ENCODE data around the gene VEGFA. TPM values are rescaled to one million over a fixed set of nuclear protein-coding genes. Genes with fewer than 3 reads are reported as not detected.

The VEGFA gene
- 27.0 and 31.6 TPM in 2 replicates for total RNA-seq (2014; rRNA removed; shearing (Covaris generic))

- Histone ChIP-seq H3K9me3 (replicated peaks) (no peaks in the 10 kb centered on the region), H3K27me3 (no peaks in the 10 kb centered on the region), H3K4me1 (peaks cover 17% of the 10 kb centered on the region; the same call in 1 of the 2 replicates), H3K36me3 (no peaks in the 10 kb centered on the region), H3K4me3 (peak within 1 kb of the TSS; percentile 76), H3K27ac (peak within 1 kb of the TSS; percentile 44)
- peak; percentile 86 to 91 for DNase-seq
Measured at GRCh38 chr6:43769526-43770371, at the start of gene VEGFA. TSS of gene VEGFA (plus strand) at chr6:43770211.

- DNase-seq: no peak
- Histone ChIP-seq H3K36me3 (no peaks in the 10 kb centered on the region), H3K4me3 (no peak overlapping the region)
Measured at GRCh38 chr6:43720999-43721398, 49.0 kb upstream of the VEGFA start.

GRCh38 chr6:43722920-43723545, 47.0 kb upstream of the VEGFA start:
- DNase-seq: no peak
- Histone ChIP-seq H3K27me3 (no peaks in the 10 kb centered on the region), H3K4me3 (no peak overlapping the region), H3K27ac (no peak overlapping the region), H3K36me3 (no peaks in the 10 kb centered on the region), H3K4me1 (peaks cover 20% of the 10 kb centered on the region), H3K9me3 (replicated peaks) (no peaks in the 10 kb centered on the region)

More at GRCh38 chr6:43720999-43721398, 49.0 kb upstream of the VEGFA start:
- Histone ChIP-seq H3K9me3 (replicated peaks) (no peaks in the 10 kb centered on the region), H3K27ac (no peak overlapping the region), H3K27me3 (no peaks in the 10 kb centered on the region), H3K4me1 (peaks cover 31% of the 10 kb centered on the region)

- H3K4me3 ChIP-seq: no peak overlapping the region
- H3K27ac ChIP-seq: no peak overlapping the region
- H3K9me3 ChIP-seq (replicated peaks): no peaks in the 10 kb centered on the region
- H3K36me3 ChIP-seq: no peaks in the 10 kb centered on the region
- peak; percentile 50 to 74 for DNase-seq
- peaks cover 20% of the 10 kb centered on the region for H3K4me1 ChIP-seq
- H3K27me3 ChIP-seq: no peaks in the 10 kb centered on the region
Measured at GRCh38 chr6:43723737-43724295, 46.2 kb upstream of the VEGFA start.

- no peak overlapping the region; the same call in 1 of the 2 replicates for H3K27ac ChIP-seq
- DNase-seq: no peak
Measured at GRCh38 chr6:43724354-43724753, 45.7 kb upstream of the VEGFA start.

GRCh38 chr6:43724914-43725642, 44.9 kb upstream of the VEGFA start:
- H3K4me1 ChIP-seq: peaks cover 20% of the 10 kb centered on the region
- H3K36me3 ChIP-seq: no peaks in the 10 kb centered on the region
- DNase-seq: peak; percentile 96 to 98
- peaks cover 3% of the 10 kb centered on the region; the same call in 1 of the 2 replicates for H3K9me3 ChIP-seq (replicated peaks)
- peak overlapping the region; percentile 31 for H3K27ac ChIP-seq
- peak overlapping the region; percentile 13; the same call in 1 of the 2 replicates for H3K4me3 ChIP-seq
- H3K27me3 ChIP-seq: no peaks in the 10 kb centered on the region

More at GRCh38 chr6:43724354-43724753, 45.7 kb upstream of the VEGFA start:
- Histone ChIP-seq H3K9me3 (replicated peaks) (no peaks in the 10 kb centered on the region), H3K36me3 (no peaks in the 10 kb centered on the region), H3K4me1 (peaks cover 20% of the 10 kb centered on the region), H3K4me3 (no peak overlapping the region), H3K27me3 (no peaks in the 10 kb centered on the region)

GRCh38 chr6:43725643-43726580, 44.1 kb upstream of the VEGFA start:
- peaks cover 20% of the 10 kb centered on the region for H3K4me1 ChIP-seq
- H3K27me3 ChIP-seq: no peaks in the 10 kb centered on the region
- DNase-seq: no peak
- no peaks in the 10 kb centered on the region for H3K36me3 ChIP-seq
- H3K9me3 ChIP-seq (replicated peaks): peaks cover 11% of the 10 kb centered on the region
- peak overlapping the region; percentile 13; the same call in 1 of the 2 replicates for H3K4me3 ChIP-seq
- peak overlapping the region; percentile 31 for H3K27ac ChIP-seq

- DNase-seq: no peak
- Histone ChIP-seq H3K4me3 (no peak overlapping the region), H3K36me3 (no peaks in the 10 kb centered on the region), H3K27ac (no peak overlapping the region), H3K27me3 (no peaks in the 10 kb centered on the region), H3K4me1 (peaks cover 20% of the 10 kb centered on the region), H3K9me3 (replicated peaks) (peaks cover 20% of the 10 kb centered on the region)
Measured at GRCh38 chr6:43727634-43728033, 42.4 kb upstream of the VEGFA start.

GRCh38 chr6:43728586-43728985, 41.4 kb upstream of the VEGFA start:
- no peak for DNase-seq
- Histone ChIP-seq H3K27ac (no peak overlapping the region), H3K27me3 (no peaks in the 10 kb centered on the region), H3K4me3 (no peak overlapping the region), H3K36me3 (no peaks in the 10 kb centered on the region), H3K4me1 (peaks cover 20% of the 10 kb centered on the region), H3K9me3 (replicated peaks) (peaks cover 20% of the 10 kb centered on the region)

GRCh38 chr6:43729537-43729936, 40.5 kb upstream of the VEGFA start:
- peaks cover 20% of the 10 kb centered on the region for H3K9me3 ChIP-seq (replicated peaks)
- H3K27me3 ChIP-seq: no peaks in the 10 kb centered on the region
- no peak overlapping the region for H3K27ac ChIP-seq
- no peak overlapping the region for H3K4me3 ChIP-seq
- no peaks in the 10 kb centered on the region for H3K36me3 ChIP-seq
- no peak for DNase-seq
- H3K4me1 ChIP-seq: peaks cover 14% of the 10 kb centered on the region

- Histone ChIP-seq H3K36me3 (no peaks in the 10 kb centered on the region), H3K27ac (no peak overlapping the region)
Measured at GRCh38 chr6:43730634-43731033, 39.4 kb upstream of the VEGFA start.

GRCh38 chr6:43733471-43734293, 36.3 kb upstream of the VEGFA start:
- H3K4me1 ChIP-seq: no peaks in the 10 kb centered on the region
- H3K9me3 ChIP-seq (replicated peaks): peaks cover 20% of the 10 kb centered on the region
- H3K36me3 ChIP-seq: no peaks in the 10 kb centered on the region
- DNase-seq: no peak
- no peak overlapping the region for H3K27ac ChIP-seq
- no peak overlapping the region for H3K4me3 ChIP-seq
- no peaks in the 10 kb centered on the region for H3K27me3 ChIP-seq

More at GRCh38 chr6:43730634-43731033, 39.4 kb upstream of the VEGFA start:
- peaks cover 4% of the 10 kb centered on the region for H3K4me1 ChIP-seq
- H3K27me3 ChIP-seq: no peaks in the 10 kb centered on the region
- H3K9me3 ChIP-seq (replicated peaks): peaks cover 20% of the 10 kb centered on the region
- H3K4me3 ChIP-seq: no peak overlapping the region
- DNase-seq: no peak

GRCh38 chr6:43734294-43734665, 35.7 kb upstream of the VEGFA start:
- Histone ChIP-seq H3K9me3 (replicated peaks) (peaks cover 20% of the 10 kb centered on the region), H3K36me3 (no peaks in the 10 kb centered on the region), H3K4me3 (no peak overlapping the region), H3K4me1 (no peaks in the 10 kb centered on the region), H3K27me3 (no peaks in the 10 kb centered on the region), H3K27ac (no peak overlapping the region)
- no peak for DNase-seq
